HG03575 (cell line): ENCODE measurements around the gene FAXDC2.

Experiments used
- ATAC-seq: cut with Tn5 transposase; IDR thresholded peaks from one replicate; pipeline ENCODE4 v1.9.1; 2021; ENCODE audit not compliant: unreplicated experiment, insufficient number of reproducible peaks, low FRiP score; ENCODE audit errors: extremely low read depth

The FAXDC2 gene

GRCh38 chr5:154863291-154864080 lies 13.1 kb upstream of the FAXDC2 start:
- no peak for ATAC-seq

- no peak for ATAC-seq
These were observed 12.4 kb upstream of the FAXDC2 start for GRCh38 chr5:154862766-154863165.

DNA sequence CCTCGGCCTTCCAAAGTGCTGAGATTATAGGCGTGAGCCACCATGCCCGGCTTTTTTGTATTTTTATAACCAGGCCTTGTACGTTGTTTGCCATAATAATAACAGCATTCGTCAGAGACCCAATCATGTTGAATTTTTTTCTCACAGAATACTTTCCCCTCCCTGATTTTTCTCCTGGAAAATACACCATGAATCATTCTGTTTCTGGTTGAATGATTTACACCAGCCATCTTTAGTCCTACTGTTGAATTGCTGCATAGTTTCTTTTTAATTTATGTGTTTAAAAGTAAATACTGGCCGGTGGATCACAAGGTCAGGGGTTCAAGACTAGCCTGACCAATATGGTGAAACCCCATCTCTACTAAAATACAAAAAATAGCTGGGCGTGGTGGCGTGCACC lies 11.5 kb upstream of the FAXDC2 start:
- ATAC-seq, result no peak

GRCh38 chr5:154860765-154861164 lies 10.4 kb upstream of the FAXDC2 start:
- no peak for ATAC-seq

- no peak for ATAC-seq
These were observed 9.7 kb upstream of the FAXDC2 start for GRCh38 chr5:154860123-154860522.

- no peak for ATAC-seq
These were observed 8.8 kb upstream of the FAXDC2 start for GRCh38 chr5:154858972-154859871.

DNA sequence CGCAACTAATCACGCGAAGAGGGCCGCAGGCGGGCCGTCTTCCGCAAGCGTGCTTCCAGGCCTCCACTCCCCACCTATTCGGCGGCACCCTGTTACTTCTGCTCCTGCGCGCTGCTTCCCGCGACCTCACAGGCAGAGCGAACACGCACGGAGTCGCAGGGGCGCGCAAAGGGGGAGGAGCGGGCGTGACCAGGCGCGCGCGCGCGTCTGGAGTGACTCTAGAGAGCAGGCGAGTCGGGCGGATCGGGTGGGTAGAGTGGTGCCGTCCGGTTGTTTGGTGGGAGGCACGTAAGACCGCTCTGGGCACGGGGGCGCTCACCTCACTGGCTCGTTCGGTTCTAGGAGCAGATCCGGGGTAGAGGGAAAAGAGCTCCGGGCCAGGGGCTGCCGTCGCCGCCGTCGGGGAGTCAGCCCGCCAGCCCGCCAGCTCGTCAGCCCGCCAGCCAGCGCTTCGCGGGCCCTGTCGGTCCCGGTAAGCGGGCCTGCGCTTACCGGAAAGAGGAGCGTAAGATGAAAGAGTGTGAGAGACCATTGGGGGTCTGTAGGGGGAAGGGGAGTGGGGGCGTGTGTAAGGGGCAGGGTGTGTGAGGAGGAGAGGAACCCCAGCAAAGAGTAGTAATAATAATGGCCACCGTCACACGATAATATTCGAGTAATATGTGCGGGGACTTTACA lies 8.0 kb upstream of the FAXDC2 start, which contains the start of gene CNOT8:
CNOT8 (plus strand) TSS at position 331 of the 675 bp plus-strand sequence. CDS start 4,652 bp downstream, outside the sequence.
- peak; percentile 32 for ATAC-seq

DNA sequence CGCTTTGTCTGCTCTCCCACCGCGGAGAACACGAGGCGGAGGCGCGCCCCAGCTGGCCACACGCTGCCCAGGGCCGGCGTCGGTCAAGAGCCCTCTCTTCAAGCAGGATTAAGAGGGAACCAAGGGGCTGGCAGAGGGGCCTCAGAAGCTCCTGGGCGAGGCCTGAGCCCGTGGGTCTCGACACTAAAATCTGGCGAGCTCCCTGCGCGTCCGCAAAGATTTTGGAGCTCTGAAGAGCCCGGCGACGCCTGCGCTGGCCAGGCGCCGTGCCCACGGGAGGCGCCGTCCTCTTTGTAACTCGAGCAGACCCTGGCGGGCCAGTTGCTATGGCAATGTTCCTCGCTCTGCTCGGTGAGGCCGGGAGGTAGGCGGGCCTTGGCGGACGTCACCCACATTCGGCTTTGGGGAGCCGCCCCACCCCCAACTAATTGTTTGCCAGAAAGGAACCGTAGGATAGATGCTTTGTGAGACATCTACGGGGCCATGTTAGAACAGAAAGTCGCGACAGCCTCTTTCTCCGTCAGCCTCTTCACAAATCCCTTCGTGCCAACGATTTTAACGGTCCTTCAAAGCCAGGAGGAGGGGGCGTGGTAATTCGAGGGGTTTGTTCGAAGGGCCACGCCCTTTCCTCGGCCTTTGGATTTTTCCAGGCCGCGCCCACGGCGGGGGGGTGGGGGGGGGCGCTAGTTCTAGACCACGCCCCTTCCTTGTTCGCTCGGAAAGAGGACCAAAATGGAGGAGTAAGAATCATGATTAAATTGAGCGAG lies 7.3 kb upstream of the FAXDC2 start:
- ATAC-seq, result peak; percentile 32

DNA sequence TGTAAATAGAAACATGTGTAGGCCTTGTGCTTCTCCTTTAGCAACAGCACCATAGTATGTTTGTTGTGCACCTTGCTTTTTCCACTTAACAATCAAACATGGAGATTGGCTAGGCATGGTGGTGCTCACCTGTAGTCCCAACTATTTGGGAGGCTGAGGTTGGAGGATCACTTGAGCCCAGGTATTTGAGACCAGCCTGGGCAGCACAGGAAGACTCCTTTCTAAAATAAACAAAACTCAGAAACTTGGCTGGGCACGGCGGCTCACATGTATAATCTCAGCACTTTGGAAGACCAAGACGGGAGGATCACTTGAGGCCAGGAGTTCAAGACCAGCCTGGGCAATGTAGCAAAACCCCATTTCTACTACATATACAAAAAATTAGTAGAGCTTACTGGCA lies 948 bp upstream of the FAXDC2 start:
- no peak for ATAC-seq

- no peak for ATAC-seq
These were observed 607 bp downstream of the FAXDC2 start for GRCh38 chr5:154849791-154850201.

GRCh38 chr5:154849264-154849785 lies 1.1 kb downstream of the FAXDC2 start:
- no peak for ATAC-seq

DNA sequence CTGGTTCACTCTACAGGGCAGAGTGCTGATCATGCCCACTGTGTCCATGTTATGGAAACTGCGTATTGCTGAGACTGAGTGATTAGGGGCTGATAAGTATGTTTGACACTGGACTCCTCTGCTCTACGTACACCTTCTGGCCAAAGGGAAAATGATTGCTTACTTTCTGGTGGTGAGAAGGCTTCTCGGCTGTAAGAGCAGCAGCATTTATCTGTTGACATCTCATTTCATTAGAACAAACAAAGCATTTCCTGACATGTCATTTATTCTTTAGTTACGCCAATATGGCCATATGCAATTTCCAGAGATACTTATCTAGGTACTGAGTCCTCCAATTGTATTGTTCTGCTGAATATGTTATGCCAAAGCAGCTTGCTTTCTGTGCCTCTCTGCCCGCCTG lies 5.6 kb downstream of the FAXDC2 start:
- no peak for ATAC-seq

GRCh38 chr5:154842689-154843530 lies 7.5 kb downstream of the FAXDC2 start:
- ATAC-seq, result no peak

DNA sequence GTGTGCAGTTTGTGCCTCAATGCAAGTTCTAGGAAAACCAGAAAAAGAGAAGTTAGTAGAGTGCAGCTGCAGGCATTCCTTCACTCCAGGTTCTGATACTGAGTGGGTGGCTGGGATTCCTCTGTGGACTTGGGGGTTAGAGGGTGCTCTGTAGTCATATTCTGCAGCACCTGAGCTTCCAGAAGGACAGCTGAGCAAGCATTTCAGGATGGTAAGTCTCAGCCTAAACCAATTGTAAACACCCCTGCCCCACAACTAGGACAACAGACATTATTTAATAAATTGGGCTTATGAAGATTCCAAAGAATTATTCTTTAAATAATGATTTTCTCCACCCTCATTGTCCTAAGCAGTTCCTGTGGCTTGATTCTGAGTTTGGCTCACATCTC lies 9.1 kb downstream of the FAXDC2 start:
- ATAC-seq, result no peak

DNA sequence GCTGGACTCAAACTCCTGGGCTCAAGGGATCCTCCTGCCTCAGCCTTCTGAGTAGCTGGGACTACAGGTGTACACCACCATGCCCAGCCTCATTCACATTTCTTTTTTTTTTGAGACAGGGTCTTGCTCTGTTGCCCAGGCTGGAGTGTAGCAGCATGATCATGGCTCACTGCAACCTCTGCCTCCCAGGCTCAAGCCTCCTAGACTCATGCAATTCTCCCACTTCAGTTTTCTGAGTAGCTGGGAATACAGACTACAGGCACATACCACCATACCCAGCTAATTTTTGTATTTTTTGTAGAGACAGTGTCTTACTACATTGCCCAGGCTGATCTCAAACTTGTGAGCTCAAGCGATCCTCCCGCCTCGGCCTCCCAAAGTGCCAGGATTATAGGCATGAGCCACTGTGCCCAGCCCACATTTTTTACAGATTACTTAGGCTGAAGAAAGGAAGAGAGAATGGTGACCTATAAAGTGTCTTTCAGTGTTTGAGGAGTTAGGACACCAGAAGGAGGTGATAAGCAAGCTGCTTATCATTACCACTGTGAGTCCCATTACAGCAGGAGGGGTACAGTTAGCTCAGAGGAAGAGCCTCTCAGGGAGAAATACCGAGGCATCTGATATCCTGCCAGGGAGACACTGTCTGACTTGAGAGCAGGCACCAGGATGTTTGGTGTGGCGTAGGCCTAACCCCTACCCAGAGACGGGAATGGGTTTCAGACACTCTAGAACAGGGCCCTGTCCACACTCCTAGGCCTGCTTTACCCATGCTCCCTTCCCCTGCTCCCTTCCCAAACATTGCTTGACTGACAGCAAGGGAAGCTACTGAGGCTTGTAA lies 9.7 kb downstream of the FAXDC2 start:
- no peak for ATAC-seq

GRCh38 chr5:154837009-154837901 lies 13.1 kb downstream of the FAXDC2 start:
- ATAC-seq, result no peak
